MM.1S (cell line): ENCODE results near the gene HINFP.

Experiments used
- CTCF ChIP-seq: fragments of 300-600 bp; sonication (generic); IDR thresholded peaks from 2 replicates; pipeline ENCODE4 v1.5.1; 2016; ENCODE audit warnings: antibody characterized with exemption, low read length, mixed read lengths
- EZH2 ChIP-seq: fragments of 300-600 bp; sonication (generic); optimal IDR thresholded peaks from 2 replicates; pipeline ENCODE3; 2017; ENCODE audit warnings: low read depth, mild to moderate bottlenecking, antibody characterized with exemption, low read length, mixed read lengths
- EZH2phosphoT487 ChIP-seq: fragments of 300-600 bp; sonication (generic); IDR thresholded peaks from 2 replicates; pipeline ENCODE4 v1.6.1; 2018; ENCODE audit warnings: antibody characterized with exemption, low read length

- TF ChIP-seq CTCF (no peak), EZH2phosphoT487 (no peak), EZH2 (no peak)
Observed at GRCh38 chr11:119095066-119095880, 26.1 kb upstream of the HINFP start.
